Epithelial cell of proximal tubule (primary cell): ENCODE measurements around the gene KIAA1328. TPM values are rescaled to one million over a fixed set of nuclear protein-coding genes. Genes with fewer than 3 reads are reported as not detected.

Experiments
- DNase-seq: peaks from one replicate; pipeline ENCODE4 v3.0.0-alpha.2; 2011; ENCODE audit warnings: low read depth
- H3K4me3 ChIP-seq: 2 replicates; pipeline ENCODE4 v1.5.1; 2011; ENCODE audit warnings: low read depth, mild to moderate bottlenecking, low read length
- CTCF ChIP-seq: conservative IDR thresholded peaks from 2 replicates; pipeline ENCODE4 v1.5.1; 2012; ENCODE audit warnings: low read depth, mild to moderate bottlenecking, low read length
- total RNA-seq: library from RNA; depleted of rRNA; stranded (reverse); fragments of >200 nt; gene quantifications from 2 replicates; pipeline ENCODE4 v1.2.3, GENCODE V29; 2015

Gene KIAA1328
- total RNA-seq, 1 donor from 2014 or later: 8.2 TPM

- no peak for TF ChIP-seq CTCF
- no peak for DNase-seq
- H3K4me3 ChIP-seq: no peak overlapping the region
Measured at GRCh38 chr18:37012452-37012851, 183.5 kb downstream of the KIAA1328 start.

DNA sequence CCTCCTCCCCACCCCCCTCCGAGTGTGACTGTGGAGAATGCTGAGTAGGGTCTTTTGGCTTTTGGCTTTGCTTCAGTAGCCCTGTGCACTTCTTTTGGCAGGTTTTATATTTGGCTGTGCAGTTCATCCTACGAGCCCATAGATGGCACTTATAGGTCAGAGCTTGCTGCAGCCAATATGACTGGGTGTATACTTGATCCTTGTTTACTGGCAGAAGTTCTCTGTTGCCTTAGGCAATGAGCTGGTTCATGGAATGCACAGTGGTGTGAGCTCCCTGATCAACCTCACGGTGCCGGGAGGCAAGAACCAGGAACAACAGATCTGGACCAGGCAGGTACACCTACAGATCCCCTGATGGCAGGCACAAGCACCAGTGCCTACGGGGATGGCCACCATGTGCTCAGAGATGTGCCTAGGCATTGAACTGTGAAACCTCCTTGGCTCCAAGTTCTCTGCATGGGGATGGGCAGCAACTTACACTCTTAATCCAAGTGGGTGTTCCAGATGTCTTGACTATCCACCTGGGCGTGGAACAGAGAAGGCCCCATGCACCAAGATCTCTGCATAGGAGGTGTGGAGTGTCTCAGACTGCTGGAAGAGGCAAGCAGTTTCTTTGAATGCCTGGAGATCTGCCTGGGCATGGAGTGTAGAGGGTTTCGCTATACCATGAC, 190.4 kb downstream of the KIAA1328 start:
- peak; percentile 77 for TF ChIP-seq CTCF
- H3K4me3 ChIP-seq: no peak overlapping the region
- DNase-seq: peak; percentile 29

DNA sequence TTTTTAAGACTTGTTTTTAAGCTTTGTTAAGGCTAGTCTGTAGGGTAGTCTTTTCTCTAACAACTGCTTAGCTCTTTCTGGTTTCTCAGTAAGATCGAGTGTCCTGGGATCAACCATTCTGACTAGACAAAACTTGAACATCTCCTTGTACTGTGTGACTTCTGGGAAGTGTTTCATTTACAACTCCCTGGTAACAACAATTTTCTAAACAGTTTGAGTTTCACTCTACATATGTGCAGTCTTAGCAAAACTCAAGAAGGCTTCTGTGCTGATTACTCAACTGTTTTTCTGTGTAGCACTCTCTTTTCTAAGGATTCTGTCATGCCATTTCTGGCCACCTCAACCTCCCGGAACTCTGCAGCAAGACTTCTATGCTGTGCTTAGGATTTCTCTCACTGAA, 204.5 kb downstream of the KIAA1328 start:
- no peak overlapping the region for H3K4me3 ChIP-seq
- TF ChIP-seq CTCF: no peak
- no peak for DNase-seq

GRCh38 chr18:37042381-37042780, 213.5 kb downstream of the KIAA1328 start:
- H3K4me3 ChIP-seq: no peak overlapping the region
- DNase-seq: no peak
- no peak for TF ChIP-seq CTCF

DNA sequence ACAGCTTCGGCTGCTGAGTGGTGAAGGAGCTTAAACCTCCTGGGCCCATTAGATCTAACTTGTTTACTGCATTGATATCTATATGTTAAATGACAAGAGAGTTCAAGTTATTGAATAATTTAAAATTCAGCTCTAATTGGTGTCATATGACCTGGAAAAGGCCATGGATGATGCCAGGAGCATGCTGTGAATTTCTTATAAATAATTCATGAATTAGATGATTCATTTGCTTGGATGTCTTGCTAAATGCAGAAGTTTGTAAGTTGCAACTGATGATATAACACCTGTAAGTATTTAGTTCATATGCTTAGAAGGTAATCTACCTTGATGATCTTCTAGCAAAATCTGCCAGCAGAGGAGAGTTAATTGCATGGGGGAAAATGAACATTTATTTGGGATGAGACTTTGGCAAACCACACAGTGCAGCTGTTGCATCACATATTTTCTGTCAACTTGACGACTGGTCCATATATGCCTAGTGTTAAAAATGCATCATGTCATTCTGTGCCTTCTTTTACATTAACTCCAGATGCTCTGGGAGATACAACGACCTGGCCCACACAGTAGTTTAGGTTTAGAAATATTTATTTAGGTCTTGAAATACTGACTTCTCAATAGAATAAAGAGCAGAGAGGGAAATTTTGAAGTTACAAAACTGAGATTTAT, 226.3 kb downstream of the KIAA1328 start:
- DNase-seq: peak; percentile 7
- no peak overlapping the region for H3K4me3 ChIP-seq
- no peak for TF ChIP-seq CTCF

DNA sequence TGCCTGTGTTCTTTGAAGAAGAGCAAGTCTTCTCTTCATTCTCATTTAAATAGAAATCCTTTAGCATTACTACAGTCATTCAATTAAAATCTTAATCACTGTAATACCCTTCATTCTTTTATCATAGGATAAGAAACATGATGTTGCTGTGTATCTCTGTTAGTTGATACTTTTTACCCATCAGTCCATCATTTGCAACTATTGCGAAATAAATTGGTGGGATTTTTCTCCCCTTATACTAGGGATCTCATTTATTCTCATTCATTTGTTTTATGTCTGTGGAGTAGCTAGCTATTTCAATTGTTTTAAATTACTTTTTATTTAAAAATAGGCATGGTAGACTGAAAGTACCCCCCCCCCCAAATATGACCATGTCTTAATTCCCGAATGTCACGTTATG, 235.3 kb downstream of the KIAA1328 start:
- DNase-seq: no peak
- no peak overlapping the region for H3K4me3 ChIP-seq
- TF ChIP-seq CTCF: no peak

GRCh38 chr18:37065254-37065653, 236.3 kb downstream of the KIAA1328 start:
- no peak for TF ChIP-seq CTCF
- no peak overlapping the region for H3K4me3 ChIP-seq
- DNase-seq: no peak
